Ureter (tissue), 1 donor: ENCODE results near the gene DSN1. TPM values are rescaled to one million over a fixed set of nuclear protein-coding genes. Genes with fewer than 3 reads are reported as not detected.

ENCODE experiments used
- total RNA-seq: library from RNA; stranded (reverse); gene quantifications from one replicate; pipeline ENCODE4 v1.2.4, GENCODE V29; 2023
- donor health status: DM: yes; HTN: yes; CAD: no.

The DSN1 gene
- total RNA-seq, 1 donor from 2014 or later, result 6.5 TPM

Other genes with a start within 250 kb of the DSN1 start
- gene MYL9, start 232.2 kb downstream of the DSN1 start, total RNA-seq, result 1,028 TPM
- gene TGIF2, start 200.2 kb downstream of the DSN1 start, total RNA-seq, result 18.8 TPM
- 83.6 TPM for gene RAB5IF, start 168.0 kb downstream of the DSN1 start, total RNA-seq
- gene SLA2, start 127.6 kb downstream of the DSN1 start, total RNA-seq, result 1.5 TPM
- 21.0 TPM for gene NDRG3, start 27.7 kb downstream of the DSN1 start, total RNA-seq
- gene TLDC2, start 102.4 kb upstream of the DSN1 start, total RNA-seq, result 0.36 TPM
- gene SAMHD1, start 177.9 kb upstream of the DSN1 start, total RNA-seq, result 95.4 TPM